Bronchial epithelial cell (primary cell): Measurements from ENCODE around the gene COX6A1. TPM values are rescaled to one million over a fixed set of nuclear protein-coding genes. Genes with fewer than 3 reads are reported as not detected.

ENCODE experiments used
- DNase-seq: peaks from one replicate; pipeline ENCODE4 v3.0.0-alpha.2; 2010; ENCODE audit warnings: low read depth
- FAIRE-seq: peaks from 2 replicates; lab custom pipeline; 2011; peaks lifted over from hg19 to GRCh38; lab: Jason Lieb, UNC
- H3K27me3 ChIP-seq: 2 replicates; pipeline ENCODE4 v1.5.1; 2011; ENCODE audit warnings: low read length; ENCODE audit not compliant: control insufficient read depth, insufficient read depth
- H3K36me3 ChIP-seq: 2 replicates; pipeline ENCODE4 v1.5.1; 2011; ENCODE audit warnings: low read length; ENCODE audit not compliant: control insufficient read depth, insufficient read depth
- H3K4me3 ChIP-seq: 2 replicates; pipeline ENCODE4 v1.5.1; 2011; ENCODE audit warnings: mild to moderate bottlenecking, low read depth, low read length, control low read depth
- total RNA-seq: library from RNA; depleted of rRNA; stranded (reverse); fragments of >200 nt; gene quantifications from 2 replicates; pipeline ENCODE4 v1.2.1, GENCODE V29; 2014
- TF ChIP-seq, protein P1 (sequence below): IDR thresholded peaks from 2 replicates; pipeline ENCODE4 v1.5.1; 2011; ENCODE audit warnings: mild to moderate bottlenecking, moderate library complexity, low read length, control low read depth, inconsistent platforms; ENCODE audit not compliant: insufficient read depth, severe bottlenecking

The COX6A1 gene
- total RNA-seq, result 659 and 789 TPM in 2 replicates

DNA sequence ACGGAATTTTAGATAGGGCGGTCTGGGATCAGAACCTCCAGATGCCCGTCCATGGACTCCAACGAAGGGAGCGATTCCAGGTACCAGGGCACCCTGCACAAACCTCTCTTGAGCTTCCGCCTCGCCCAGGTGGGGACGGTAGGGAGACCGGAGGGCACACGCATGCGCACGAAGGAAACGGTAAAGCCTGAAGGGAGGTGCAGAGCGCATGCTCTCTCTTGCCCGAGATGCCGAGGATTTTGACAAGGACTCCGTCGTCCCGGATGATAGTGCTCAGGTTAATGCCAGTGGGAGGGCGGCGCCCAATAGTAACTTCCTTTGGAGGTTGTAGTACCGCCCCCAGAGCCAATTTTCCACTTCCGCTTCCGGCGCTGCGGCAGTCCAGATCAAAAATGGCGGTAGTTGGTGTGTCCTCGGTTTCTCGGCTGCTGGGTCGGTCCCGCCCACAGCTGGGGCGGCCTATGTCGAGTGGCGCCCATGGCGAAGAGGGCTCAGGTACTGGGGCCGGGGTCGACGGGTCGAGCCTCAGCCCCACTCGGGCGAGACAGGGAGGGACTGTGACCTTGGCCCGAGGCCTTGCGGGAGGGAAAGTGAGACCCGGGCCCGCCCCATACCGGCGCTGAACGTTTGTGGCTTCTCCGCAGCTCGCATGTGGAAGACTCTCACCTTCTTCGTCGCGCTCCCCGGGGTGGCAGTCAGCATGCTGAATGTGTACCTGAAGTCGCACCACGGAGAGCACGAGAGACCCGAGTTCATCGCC lies at the start of gene COX6A1:
TSS of gene COX6A1 (plus strand) at position 379 of the 760 bp plus-strand sequence. CDS start at position 393, 14 bp downstream.
- peak; percentile 99 for DNase-seq
- Histone ChIP-seq H3K27me3 (no peaks in the 10 kb centered on the region), H3K4me3 (peak within 1 kb of the TSS; percentile 80), H3K36me3 (peaks cover 4% of the 10 kb centered on the region)
- FAIRE-seq, result no peak
- TF ChIP-seq, protein P1, sequence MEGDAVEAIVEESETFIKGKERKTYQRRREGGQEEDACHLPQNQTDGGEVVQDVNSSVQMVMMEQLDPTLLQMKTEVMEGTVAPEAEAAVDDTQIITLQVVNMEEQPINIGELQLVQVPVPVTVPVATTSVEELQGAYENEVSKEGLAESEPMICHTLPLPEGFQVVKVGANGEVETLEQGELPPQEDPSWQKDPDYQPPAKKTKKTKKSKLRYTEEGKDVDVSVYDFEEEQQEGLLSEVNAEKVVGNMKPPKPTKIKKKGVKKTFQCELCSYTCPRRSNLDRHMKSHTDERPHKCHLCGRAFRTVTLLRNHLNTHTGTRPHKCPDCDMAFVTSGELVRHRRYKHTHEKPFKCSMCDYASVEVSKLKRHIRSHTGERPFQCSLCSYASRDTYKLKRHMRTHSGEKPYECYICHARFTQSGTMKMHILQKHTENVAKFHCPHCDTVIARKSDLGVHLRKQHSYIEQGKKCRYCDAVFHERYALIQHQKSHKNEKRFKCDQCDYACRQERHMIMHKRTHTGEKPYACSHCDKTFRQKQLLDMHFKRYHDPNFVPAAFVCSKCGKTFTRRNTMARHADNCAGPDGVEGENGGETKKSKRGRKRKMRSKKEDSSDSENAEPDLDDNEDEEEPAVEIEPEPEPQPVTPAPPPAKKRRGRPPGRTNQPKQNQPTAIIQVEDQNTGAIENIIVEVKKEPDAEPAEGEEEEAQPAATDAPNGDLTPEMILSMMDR, result no peak

DNA sequence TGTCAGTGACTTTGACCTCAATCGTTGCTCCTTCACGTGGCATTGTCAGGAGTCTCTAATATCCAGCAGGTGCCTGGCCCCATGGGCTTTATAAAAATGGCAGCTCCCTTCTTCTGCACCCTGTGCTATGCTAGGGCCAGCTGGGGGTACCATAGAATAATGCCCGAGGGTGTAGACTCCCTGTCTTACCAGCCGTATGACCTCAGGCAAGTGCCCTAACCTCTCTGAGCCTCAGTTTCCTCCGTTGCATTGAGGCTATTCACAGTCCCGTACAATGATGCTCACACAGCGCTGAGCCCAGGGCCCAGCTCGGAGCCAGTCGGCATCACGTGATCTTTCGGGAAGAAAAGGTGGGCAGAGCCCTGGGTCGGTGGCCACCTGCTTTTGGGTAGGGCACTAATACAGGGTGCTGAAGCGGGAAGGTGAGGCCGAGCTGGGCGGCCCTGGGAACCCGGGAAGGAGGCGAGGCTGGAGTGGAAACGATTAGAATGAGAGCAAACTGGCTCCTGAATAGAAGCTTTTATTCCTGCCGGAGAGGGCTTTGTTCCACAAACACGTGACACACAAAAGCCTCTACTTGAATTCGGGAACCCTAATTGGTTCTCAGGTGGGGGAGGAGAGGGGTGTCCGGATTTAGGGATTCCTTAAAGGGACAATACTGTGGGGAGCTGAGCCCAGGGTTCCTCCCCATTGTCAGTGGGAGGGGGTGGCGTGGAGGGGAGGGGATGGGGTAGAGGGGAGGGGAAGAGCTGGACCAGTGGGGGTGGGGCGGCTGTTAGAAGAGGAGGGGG lies 49.0 kb upstream of the COX6A1 start:
- H3K4me3 ChIP-seq, result no peak overlapping the region
- H3K36me3 ChIP-seq, result no peaks in the 10 kb centered on the region

DNA sequence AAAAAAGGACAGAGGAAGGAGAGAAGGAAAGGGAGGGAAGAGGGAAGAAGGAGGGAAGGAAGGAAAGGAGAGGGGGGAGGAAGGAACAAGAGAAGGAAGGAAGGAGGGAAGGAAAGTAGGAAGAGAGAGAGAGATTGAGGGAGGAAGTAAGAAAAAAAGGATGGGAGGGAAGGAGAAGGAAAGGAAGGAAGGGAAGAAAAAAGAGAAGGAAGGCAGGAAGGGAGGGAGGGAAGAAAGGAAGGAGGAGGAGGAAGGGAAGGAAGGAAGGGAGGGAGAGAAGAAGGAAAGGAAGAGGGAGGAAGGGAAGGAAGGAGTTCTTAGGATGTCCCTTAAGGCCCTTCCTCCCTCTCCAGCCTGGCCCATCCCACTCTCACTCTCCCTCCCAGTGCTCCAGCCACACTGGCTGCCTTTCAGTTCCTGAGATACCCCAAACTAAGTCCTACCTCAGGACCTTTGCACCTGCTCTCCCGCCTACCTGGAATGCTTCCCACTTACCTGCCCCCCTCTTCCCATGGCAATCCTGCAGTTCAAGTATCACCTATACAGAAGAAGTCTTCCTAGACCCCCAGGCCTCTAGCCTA lies 47.3 kb upstream of the COX6A1 start:
- no peaks in the 10 kb centered on the region for H3K36me3 ChIP-seq
- no peak for DNase-seq
- H3K27me3 ChIP-seq, result peaks cover 2% of the 10 kb centered on the region
- H3K4me3 ChIP-seq, result no peak overlapping the region
- TF ChIP-seq, protein P1, result no peak
- no peak for FAIRE-seq

More for the DNA sequence above, 49.0 kb upstream of the COX6A1 start:
- H3K27me3 ChIP-seq, result peaks cover 2% of the 10 kb centered on the region
- FAIRE-seq (no peak), DNase-seq (no peak)
- TF ChIP-seq, protein P1, result no peak

DNA sequence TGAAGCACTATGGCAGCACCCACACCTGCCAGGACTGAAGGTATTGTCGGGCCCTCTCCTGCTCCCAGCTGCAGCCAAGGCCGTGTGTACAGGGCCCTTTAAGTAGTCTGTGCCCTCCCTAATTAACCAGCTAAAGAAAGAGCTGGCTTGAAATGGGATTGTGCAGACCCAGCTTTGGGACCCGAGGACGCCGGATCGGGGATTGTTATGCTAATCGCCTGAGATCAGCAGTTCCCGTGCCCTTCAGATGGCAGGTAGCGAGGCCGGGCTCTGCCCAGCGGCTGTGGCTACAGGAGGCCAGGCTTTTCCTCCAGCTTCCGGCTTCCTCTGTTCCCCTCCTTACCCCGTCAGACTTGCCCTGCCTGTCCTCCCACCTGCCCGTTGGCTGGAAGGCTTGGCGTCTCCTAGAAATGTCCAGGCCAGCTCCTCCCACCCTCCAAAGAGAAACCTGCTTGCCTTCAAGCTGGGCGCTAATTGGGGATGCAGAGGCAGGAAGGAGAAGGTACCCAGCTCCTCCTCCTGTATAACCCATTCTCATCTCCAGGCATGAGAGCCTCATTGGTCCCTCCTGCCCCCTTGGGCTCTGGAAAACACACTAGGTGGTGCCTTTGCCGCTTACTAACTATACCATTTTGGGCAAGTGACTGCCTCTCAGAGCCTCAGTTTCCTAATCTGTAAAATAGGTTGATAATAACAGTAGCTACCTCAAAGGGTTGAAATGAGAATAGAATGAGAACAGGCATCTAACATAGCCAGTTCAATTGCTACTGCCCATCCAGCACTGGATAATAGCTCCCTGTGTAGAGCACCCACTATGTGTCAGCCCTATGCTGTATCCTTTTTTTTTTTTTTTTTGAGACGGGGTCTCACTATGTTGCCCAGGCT lies 43.2 kb upstream of the COX6A1 start:
- Histone ChIP-seq H3K27me3 (no peaks in the 10 kb centered on the region), H3K4me3 (no peak overlapping the region), H3K36me3 (no peaks in the 10 kb centered on the region)
- peak; percentile 23 for FAIRE-seq
- TF ChIP-seq, protein P1, result no peak
- DNase-seq, result peak; percentile 74

DNA sequence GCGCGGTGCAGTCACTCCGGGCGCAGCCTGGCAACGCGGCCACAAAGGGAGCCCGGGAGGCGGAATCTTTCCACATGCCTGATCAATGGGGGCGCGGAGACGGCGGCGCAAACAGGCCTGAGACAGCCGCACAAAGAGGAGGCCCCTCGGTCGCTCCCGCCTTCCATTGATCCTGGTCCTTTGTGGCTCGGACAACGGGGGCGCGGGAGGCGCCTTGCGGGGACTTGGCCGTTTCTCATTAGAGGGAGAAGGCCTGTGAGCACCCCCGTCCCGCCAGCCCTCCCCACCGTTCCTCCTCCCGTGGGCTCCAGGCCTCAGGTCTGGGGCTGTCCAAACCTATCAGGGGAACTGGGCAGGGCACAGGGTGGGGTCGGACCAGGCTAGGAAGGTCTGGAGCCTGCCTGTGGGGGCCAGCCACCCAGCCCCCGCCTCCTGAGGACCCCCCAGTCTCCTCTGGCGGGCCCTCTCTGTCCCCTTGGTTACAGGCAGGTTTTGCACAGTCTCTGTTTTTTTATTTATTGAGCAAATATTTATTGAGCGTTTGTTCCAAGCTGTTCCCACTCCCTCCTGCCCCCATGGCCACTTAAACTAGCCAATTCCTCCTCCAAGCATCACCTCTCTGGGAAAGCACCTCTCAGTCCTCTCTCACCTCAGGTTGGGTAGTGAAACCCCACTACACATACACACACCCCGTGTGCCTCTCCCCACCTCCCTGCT lies 39.9 kb upstream of the COX6A1 start:
- Histone ChIP-seq H3K36me3 (no peaks in the 10 kb centered on the region), H3K4me3 (no peak overlapping the region), H3K27me3 (peaks cover 2% of the 10 kb centered on the region)
- DNase-seq (no peak), FAIRE-seq (peak; percentile 28)
- TF ChIP-seq, protein P1, result no peak
